Heart left ventricle (tissue), 16 donors: ENCODE measurements around the gene SRGAP3. TPM values are rescaled to one million over a fixed set of nuclear protein-coding genes. Genes with fewer than 3 reads are reported as not detected.

Source experiments
- ATAC-seq, 4 donors: fragments of 200-7000 bp; cut with Tn5 transposase; one replicate each; pipeline ENCODE4 v1.9.1; 2020 to 2022; ENCODE audit warnings: moderate library complexity in 4 of 4, mild to moderate bottlenecking in 3 of 4, moderate number of reproducible peaks in 1 of 4
- DNase-seq, 5 donors: peaks; one replicate each; pipeline ENCODE4 v3.0.0-alpha.2; 2020
- H3K27ac ChIP-seq, 12 donors: fragments of 200-600 bp; sonication (generic) in 4 of 12; one replicate each; pipeline versions ENCODE4 v1.5.0 to v1.8.0; 2016 to 2022; ENCODE audit warnings: mild to moderate bottlenecking in 2 of 12
- H3K27me3 ChIP-seq, 9 donors: fragments of 200-600 bp; sonication (generic) in 2 of 9; one replicate each; pipeline versions ENCODE4 v1.5.1 to v1.8.0; 2016 to 2022; ENCODE audit warnings: mild to moderate bottlenecking in 3 of 9
- H3K36me3 ChIP-seq, 9 donors: fragments of 200-600 bp; sonication (generic) in 2 of 9; one replicate each; pipeline versions ENCODE4 v1.5.0 to v1.8.0; 2018 to 2022; ENCODE audit warnings: mild to moderate bottlenecking in 2 of 9
- H3K4me1 ChIP-seq, 12 donors: fragments of 200-600 bp; sonication (generic) in 4 of 12; one replicate each; pipeline versions ENCODE4 v1.5.0 to v1.8.0; 2016 to 2022; ENCODE audit warnings: mild to moderate bottlenecking in 3 of 12
- H3K4me3 ChIP-seq, 12 donors: fragments of 200-600 bp; sonication (generic) in 4 of 12; one replicate each; pipeline versions ENCODE4 v1.5.0 to v1.8.0; 2017 to 2022; ENCODE audit warnings: mild to moderate bottlenecking in 9 of 12, moderate library complexity in 4 of 12
- H3K9me3 ChIP-seq, 12 donors: fragments of 200-600 bp; sonication (generic) in 4 of 12; one replicate each; pipeline versions ENCODE4 v1.5.0 to v1.8.0; 2016 to 2022; ENCODE audit warnings: mild to moderate bottlenecking in 1 of 12
- POLR2A ChIP-seq, 2 donors: fragments of 450-650 bp; IDR thresholded peaks; one replicate each; pipeline ENCODE4 v1.6.1; 2017; ENCODE audit warnings: antibody characterized with exemption in 2 of 2, mild to moderate bottlenecking in 2 of 2, moderate library complexity in 2 of 2
- WGBS, 4 donors: extraction: QIAGEN DNeasy Blood & Tissue Kit in 2 of 4; methylation state at CpG; one replicate each; pipeline versions ENCODE4 v1.1.5 to v1.1.7; 2013 to 2018; 5-methylcytosine and 5-hydroxymethylcytosine counted together
- intact Hi-C, 10 donors: fragments of 100-400 bp; cut with DNase I; formaldehyde crosslinking; loops; one replicate each; pipeline versions ENCODE4 v1.11.1 to v1.14.2; 2022
- polyA plus RNA-seq, 2 donors: library from polyadenylated mRNA; stranded (reverse); fragments of 200-250 nt; gene quantifications; one replicate each; pipeline ENCODE4 v1.2.3, GENCODE V29; 2013
- total RNA-seq, 9 donors: library from RNA; depleted of rRNA in 2 of 9; stranded (reverse); fragments of >200 nt in 2 of 9; fragmentation: NEBNext Ultra II Directional in 3 of 9; extraction: Animal tissue kit (Norgen Biotek cat#: 25700) in 3 of 9; gene quantifications; one replicate each; pipeline versions ENCODE4 v1.1.0 to v1.2.4, GENCODE V29; 2016 to 2023
- TF ChIP-seq, protein P1 (sequence below), 12 donors: fragments of 200-600 bp; sonication (generic) in 4 of 12; IDR thresholded peaks; one replicate each; pipeline versions ENCODE4 v1.5.0 to v1.8.0; 2018 to 2022; ENCODE audit warnings: antibody characterized with exemption in 12 of 12, mild to moderate bottlenecking in 5 of 12
- donor health status: ischemic (EF 13 %, LVEDD 7.1; RV severe dilation, severe dysfunction).
- donor health status: healthy with polysubstance abuse.
- donor health status: DM: no; HTN: yes; CAD: no.
- donor health status: DM: no; HTN: no; CAD: no.
- donor health status: ischemic (EF 25% LVEDD 6.9; RV normal size, moderate dysfunction).
- donor health status: ischemic (EF 25% LVEDD 5.7; RV mildly dilated, moderate dysfunction).
- donor health status: healthy.
- donor health status: DM: yes; HTN: yes; CAD: no.
- donor health status: ischemic (EF 35%, LVEDD 5.7; RV mildly dilated, moderate dysfunction).
- donor health status: nonischemic (EF 11% LVEDD 7.7; RV severe dilation, severe dysfunction).
- donor health status: DM: yes; HTN: yes; CAD: no.
- donor health status: PGD.
- donor health status: ischemic (EF 29% LVEDD 5.4; RV normal size, mild dysfunction).
- donor health status: nonischemic (EF 23%, LVEDD 6.1; RV moderate dilation, normal function).

Gene SRGAP3
- total and polyA plus RNA-seq, 11 donors, result 1.4 to 16.8 (median 9.0) TPM

- Histone ChIP-seq H3K27me3 (peaks cover 0 to 6% (median 0%) of the 10 kb centered on the region in 9 donors), H3K4me1 (peaks cover 0 to 7% (median 3%) of the 10 kb centered on the region in 12 donors), H3K9me3 (no peaks in the 10 kb centered on the region), H3K36me3 (no peaks in the 10 kb centered on the region), H3K27ac (no peak overlapping the region), H3K4me3 (no peak overlapping the region)
- ATAC-seq (no peak), DNase-seq (no peak)
- intact Hi-C loops, result loop anchor here in 1 of 10 donors (10.0 kb wide), 1 partner anchor 204 kb away; the partner anchor contains the start of gene OXTR
- 74 to 84% (median 81%) methylated on average over 5 of the region's 5 CpGs for WGBS, 4 donors
- TF ChIP-seq, protein P1, sequence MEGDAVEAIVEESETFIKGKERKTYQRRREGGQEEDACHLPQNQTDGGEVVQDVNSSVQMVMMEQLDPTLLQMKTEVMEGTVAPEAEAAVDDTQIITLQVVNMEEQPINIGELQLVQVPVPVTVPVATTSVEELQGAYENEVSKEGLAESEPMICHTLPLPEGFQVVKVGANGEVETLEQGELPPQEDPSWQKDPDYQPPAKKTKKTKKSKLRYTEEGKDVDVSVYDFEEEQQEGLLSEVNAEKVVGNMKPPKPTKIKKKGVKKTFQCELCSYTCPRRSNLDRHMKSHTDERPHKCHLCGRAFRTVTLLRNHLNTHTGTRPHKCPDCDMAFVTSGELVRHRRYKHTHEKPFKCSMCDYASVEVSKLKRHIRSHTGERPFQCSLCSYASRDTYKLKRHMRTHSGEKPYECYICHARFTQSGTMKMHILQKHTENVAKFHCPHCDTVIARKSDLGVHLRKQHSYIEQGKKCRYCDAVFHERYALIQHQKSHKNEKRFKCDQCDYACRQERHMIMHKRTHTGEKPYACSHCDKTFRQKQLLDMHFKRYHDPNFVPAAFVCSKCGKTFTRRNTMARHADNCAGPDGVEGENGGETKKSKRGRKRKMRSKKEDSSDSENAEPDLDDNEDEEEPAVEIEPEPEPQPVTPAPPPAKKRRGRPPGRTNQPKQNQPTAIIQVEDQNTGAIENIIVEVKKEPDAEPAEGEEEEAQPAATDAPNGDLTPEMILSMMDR (IDR thresholded peaks at IDR 0.05), result no peak
- no peak for TF ChIP-seq POLR2A (IDR thresholded peaks at IDR 0.05)
Measured at GRCh38 chr3:8968375-8968882, 281.0 kb downstream of the SRGAP3 start.

- no peak for ATAC-seq
- H3K4me3 ChIP-seq, result no peak overlapping the region
- 79 to 90% (median 83%) methylated on average over 5 of the region's 5 CpGs for WGBS, 4 donors
- TF ChIP-seq, protein P1 (IDR thresholded peaks at IDR 0.05), result no peak
- no peak for TF ChIP-seq POLR2A (IDR thresholded peaks at IDR 0.05)
- H3K9me3 ChIP-seq, result no peaks in the 10 kb centered on the region
- peaks cover 0 to 6% (median 0%) of the 10 kb centered on the region in 9 donors for H3K27me3 ChIP-seq
- H3K27ac ChIP-seq, result no peak overlapping the region
- no peaks in the 10 kb centered on the region for H3K36me3 ChIP-seq
- intact Hi-C loops, result loop anchor here in 1 of 10 donors (10.0 kb wide), 1 partner anchor 203 kb away; the partner anchor contains the start of gene OXTR
- DNase-seq, result no peak
- peaks cover 0 to 11% (median 7%) of the 10 kb centered on the region in 12 donors for H3K4me1 ChIP-seq
Measured at GRCh38 chr3:8967553-8967952, 281.9 kb downstream of the SRGAP3 start.

GRCh38 chr3:8966820-8967348 is 282.6 kb downstream of the SRGAP3 start:
- Histone ChIP-seq H3K4me1 (peaks cover 0 to 18% (median 11%) of the 10 kb centered on the region in 12 donors), H3K36me3 (no peaks in the 10 kb centered on the region), H3K4me3 (no peak overlapping the region), H3K9me3 (no peaks in the 10 kb centered on the region), H3K27me3 (peaks cover 0 to 6% (median 0%) of the 10 kb centered on the region in 9 donors), H3K27ac (no peak overlapping the region)
- DNase-seq (no peak), ATAC-seq (no peak)
- 65 to 95% (median 77%) methylated on average over 3 of the region's 3 CpGs for WGBS, 4 donors
- TF ChIP-seq, protein P1 (IDR thresholded peaks at IDR 0.05), result no peak
- TF ChIP-seq POLR2A (IDR thresholded peaks at IDR 0.05), result no peak
- intact Hi-C loops, result loop anchor here in 1 of 10 donors (10.0 kb wide), 1 partner anchor 202 kb away; the partner anchor contains the start of gene OXTR

DNA sequence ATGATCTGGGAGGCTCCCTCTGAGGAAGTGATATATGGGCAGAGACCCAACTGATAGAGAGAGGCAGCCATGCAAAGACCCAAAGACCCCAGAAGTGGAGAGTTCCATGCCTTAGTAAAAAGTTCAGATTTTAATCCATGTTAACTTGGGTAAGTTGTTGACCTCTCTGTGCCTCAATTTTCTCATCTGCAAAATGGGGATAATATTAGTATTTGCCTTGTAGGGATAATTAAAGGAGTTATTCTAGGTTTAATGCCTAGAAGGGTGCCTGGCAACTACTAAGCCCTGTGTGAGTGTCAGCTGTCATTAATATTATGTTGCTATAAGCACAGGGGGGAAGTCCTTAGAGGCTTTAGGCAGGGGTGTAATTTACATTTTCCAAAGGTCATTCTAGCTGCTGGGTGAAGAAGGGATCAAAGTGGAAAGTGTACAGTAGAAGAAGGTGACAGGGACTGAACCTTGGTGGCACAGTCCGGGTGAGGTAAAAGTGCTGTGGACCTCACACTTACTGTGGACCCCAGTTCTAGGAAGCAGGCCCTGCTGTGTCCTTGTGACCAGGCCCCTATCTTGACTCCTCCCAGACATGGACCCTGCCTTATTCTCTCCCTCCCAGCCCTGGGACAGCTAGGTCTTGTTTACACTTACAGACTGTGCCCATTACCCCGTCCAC is 283.2 kb downstream of the SRGAP3 start:
- Histone ChIP-seq H3K4me1 (peaks cover 0 to 19% (median 11%) of the 10 kb centered on the region in 12 donors), H3K27me3 (peaks cover 0 to 6% (median 0%) of the 10 kb centered on the region in 9 donors), H3K4me3 (no peak overlapping the region), H3K36me3 (no peaks in the 10 kb centered on the region), H3K9me3 (no peaks in the 10 kb centered on the region), H3K27ac (no peak overlapping the region)
- no peak for TF ChIP-seq POLR2A (IDR thresholded peaks at IDR 0.05)
- TF ChIP-seq, protein P1 (IDR thresholded peaks at IDR 0.05), result no peak
- WGBS, 4 donors, result 72 to 93% (median 90%) methylated on average over 2 of the region's 2 CpGs
- DNase-seq, result no peak
- no peak for ATAC-seq
- intact Hi-C loops, result loop anchor here in 1 of 10 donors (10.0 kb wide), 1 partner anchor 201 kb away; the partner anchor contains the start of gene OXTR
